ENCODE data around the gene SDC3. TPM values are rescaled to one million over a fixed set of nuclear protein-coding genes. Genes with fewer than 3 reads are reported as not detected.

SDC3 gene
- polyA plus RNA-seq, 1 donor, result 42.3 TPM

GRCh38 chr1:30822966-30823581, 85.5 kb downstream of the SDC3 start:
- DNase-seq (ENCODE audit: low read depth), result no peak

GRCh38 chr1:30822006-30822405, 86.6 kb downstream of the SDC3 start:
- no peak for DNase-seq (ENCODE audit: low read depth)

- DNase-seq (ENCODE audit: low read depth), result peak; percentile 32
These were observed 88.3 kb downstream of the SDC3 start for GRCh38 chr1:30820299-30820698.

Other genes with a start within 250 kb of the SDC3 start
- gene MATN1, start 185.2 kb downstream of the SDC3 start, polyA plus RNA-seq (ENCODE audit: insufficient read length), result 1.1 TPM
- gene LAPTM5, start 151.0 kb downstream of the SDC3 start, polyA plus RNA-seq (ENCODE audit: insufficient read length), result 13.9 TPM
- gene PUM1, start 157.0 kb upstream of the SDC3 start, polyA plus RNA-seq (ENCODE audit: insufficient read length), result 56.6 TPM

Measured in forelimb muscle (tissue), 1 donor.